ENCODE results near the gene LCLAT1.

Gene LCLAT1

DNA sequence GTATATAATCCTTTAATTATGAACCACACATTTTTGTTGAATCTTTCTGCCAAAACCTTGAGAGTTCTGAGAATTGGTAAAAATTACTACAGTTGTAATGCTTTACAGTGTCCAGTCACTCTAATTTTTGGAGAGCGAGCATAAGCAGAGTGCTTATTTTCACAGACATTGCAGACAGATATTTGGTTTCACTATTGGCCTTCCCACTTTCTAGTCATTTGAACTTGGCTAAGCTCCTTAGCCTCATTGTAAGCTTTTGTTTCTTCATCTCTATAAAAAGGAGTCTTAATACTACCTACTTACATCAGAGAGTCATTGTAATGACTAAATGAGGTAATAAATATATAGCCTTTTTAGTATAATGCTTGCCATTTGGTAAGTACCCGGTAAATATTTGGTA, 80.4 kb downstream of the LCLAT1 start:
- peak; percentile 14 for DNase-seq

DNA sequence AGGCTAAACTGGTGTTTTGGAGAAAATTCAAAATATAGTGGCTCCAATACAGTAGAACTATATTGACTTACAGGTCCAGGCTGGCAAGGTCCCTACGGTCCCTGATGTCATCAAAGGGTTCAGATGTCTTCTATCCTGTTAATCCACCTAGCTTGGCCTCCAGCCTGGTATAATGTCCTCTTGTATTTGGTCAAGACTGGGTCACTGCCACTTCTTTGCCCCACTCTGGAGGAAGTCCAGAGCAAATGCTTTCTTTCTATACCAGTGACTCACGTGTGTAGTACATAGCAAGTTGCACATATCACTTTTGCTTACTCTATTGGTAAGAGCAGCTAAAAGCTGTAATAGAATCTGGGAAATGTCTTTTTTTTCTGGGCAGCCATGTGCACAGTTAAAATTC, 80.8 kb downstream of the LCLAT1 start:
- peak; percentile 7 for DNase-seq

DNA sequence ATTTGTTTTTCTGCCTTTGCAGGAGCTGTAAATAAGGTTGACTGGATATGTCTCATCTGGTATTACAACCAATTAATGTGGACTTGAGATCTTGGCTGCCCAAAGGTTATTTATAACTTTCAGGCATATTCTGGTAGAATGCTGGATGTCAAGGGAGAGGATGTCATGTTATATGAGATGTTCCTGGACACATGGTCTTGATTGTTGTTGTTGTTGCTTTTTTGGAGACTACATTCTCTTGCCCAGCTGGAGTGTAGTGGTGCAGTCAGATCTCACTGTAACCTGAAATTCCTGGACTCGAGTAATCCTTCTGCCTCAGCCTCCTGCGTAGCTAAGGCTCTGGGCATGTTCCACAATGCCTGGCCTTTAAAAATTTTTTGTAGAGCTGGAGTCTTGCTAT, 83.3 kb downstream of the LCLAT1 start:
- DNase-seq: no peak

DNA sequence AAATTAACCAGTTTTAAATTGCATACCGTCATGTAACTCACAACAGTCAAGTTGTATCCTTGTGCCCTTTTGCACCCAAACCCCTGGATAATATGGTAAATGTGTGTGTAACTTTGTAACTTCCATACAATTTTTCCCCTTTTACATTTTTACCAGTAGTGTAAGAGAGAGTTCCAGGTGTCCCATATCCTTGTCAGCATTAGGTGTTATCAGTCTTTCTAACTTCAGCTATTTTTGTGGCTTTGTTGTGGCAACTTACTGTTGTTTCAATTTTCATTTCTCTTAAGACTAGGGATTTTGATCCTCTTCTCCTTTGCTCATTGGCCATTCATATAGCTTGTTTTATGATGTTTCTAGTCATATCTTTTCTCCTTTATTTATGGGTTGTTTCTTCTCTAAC, 94.6 kb downstream of the LCLAT1 start:
- no peak for DNase-seq

DNA sequence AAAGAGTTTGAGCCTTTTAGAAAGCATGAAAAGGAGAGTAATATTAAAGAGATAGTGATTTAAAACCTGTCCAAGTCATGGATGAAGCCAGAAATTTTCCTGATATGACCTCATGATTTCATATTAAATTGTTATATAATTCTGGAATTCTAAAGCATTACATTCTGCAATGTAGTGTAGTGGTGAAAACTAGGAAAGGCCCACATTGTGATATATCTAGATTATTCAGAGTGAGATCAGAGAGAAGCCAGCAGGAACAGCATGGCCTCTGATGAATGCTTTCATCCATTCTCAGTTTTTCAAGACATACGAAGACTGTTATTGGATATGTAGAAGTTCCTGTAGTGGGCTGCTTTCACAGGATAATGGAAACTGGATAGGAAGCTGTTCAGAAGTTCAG, 98.8 kb downstream of the LCLAT1 start:
- no peak for DNase-seq

DNA sequence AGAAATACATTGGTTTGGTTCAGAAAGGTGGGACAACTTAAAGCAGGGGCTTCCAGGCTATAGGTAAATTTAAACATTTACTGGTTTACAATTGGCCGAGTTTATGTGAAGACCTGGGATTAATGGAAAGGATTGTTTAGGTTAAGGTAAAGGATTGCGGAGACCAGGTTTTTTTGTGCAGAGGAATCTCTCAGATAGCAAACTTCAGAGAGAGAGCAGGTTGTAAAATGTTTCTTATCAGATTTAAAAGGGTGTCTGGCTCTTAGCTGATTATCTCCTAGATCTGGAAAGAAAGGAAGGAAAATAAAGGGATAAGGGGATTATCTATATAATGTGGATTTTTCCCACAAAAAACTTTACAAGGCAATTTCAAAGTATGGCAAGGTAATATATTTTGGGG, 101.3 kb downstream of the LCLAT1 start:
- no peak for DNase-seq

DNA sequence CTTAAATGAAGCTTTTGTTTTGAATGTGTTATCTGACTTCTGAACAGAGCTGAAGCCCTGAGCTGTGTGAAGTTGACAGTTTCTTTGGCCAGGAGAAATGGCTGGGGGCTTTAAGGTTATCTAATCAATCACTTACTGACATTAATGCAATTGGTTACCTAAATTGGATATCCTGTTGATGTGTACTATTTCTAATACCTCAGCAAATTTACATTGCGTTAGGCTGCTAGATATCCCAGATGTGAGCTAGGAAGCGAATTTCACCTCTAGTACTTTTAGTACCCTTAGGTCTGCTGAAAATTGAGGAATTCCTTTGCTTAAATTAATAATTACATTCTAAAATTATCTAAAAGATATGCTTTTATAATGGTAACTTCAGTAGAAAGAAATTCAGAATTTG, 102.0 kb downstream of the LCLAT1 start:
- DNase-seq: no peak

DNA sequence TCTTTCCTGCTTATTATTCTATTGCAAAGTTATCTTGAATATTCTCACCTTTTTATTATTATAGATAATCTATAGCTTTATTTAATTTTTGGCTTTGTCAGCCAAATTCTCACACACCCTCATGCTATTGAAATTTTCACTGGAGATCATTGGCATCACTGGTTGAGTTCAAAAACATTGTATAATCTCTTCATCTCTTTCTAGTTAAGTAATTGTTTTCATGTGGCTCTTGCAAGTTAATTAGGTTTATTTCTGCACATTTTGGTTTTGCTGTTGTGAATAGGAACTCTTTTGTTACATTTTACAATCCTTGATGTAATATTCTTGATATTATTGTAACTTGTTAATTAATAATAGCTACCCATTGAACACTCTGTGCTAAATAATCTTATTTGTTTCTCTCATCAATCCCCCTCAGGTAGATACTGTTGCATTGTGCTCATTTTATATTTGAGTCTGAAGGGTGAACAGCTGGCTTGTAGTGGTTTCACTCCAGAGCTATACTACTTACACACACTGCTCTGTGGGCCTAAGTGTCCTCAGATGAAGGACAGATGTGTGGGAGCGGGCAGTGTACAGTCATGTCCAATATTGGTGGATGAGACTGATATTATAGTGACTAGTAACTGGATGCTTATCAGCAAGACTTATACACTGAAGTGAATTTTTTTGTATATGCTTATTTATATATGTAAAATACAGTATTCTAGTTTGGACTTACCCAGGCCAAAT, 112.7 kb downstream of the LCLAT1 start:
- DNase-seq: no peak

DNA sequence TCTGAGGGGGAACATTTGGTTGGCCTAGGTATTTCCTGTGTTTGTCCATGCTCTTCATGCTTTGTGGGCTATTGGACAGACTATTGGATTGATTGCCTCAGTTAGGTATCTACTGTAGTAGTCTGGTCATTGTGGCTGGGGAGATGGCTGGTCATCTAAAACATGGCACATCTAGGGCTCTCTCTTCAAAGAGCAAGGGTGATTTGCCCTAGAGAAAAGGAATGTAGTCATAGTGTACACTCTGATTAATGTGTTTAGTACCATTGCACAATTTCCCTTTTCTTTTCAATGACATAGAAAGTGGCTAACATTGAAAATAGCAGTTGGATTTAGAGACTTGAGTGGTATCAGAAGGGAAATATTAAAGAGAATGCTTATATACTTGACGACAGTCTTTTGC, 114.3 kb downstream of the LCLAT1 start:
- DNase-seq: no peak

DNA sequence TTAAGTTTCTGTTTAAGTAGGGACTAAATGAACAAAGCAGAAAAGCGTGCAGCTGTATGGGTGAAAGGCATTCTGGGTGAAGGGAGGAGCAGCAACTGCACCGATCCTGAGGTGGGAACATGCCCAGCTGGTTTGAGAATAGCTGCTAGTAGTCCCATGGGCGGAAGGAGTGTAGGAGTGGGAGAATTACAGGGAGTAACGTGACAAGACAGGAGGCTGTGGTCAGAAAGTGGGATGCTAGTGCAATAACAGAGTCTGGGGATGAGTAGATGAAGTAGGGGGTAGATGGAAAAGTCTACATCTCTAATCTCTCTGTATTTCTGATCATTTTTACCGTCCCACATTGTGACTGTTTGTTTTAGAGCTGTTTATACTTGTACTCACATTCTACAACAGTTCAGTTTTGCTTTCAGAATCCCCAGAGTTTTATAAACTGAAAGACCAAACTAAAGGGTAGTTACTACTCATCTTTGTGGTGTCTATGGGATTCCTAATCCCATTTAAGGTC, 118.9 kb downstream of the LCLAT1 start:
- peak; percentile 2 for DNase-seq

DNA sequence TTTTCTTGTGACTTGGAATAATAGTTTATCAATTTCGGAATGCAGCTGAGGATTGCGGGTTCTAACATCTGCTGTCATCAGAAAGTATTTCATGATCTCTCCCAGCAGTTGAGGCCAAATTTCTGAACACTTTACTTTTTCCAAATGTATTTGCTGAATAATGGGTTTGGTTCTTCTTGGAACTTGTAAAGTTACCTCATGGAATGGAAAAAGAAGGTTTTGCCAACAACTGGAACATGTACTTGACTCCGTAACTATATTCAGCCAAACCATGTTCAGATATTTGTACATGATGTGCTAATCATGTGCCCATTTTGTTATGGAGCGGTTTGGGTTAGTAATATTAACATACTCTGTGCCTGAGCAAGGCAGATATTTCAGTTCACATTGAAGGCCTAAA, 119.6 kb downstream of the LCLAT1 start:
- peak; percentile 7 for DNase-seq

DNA sequence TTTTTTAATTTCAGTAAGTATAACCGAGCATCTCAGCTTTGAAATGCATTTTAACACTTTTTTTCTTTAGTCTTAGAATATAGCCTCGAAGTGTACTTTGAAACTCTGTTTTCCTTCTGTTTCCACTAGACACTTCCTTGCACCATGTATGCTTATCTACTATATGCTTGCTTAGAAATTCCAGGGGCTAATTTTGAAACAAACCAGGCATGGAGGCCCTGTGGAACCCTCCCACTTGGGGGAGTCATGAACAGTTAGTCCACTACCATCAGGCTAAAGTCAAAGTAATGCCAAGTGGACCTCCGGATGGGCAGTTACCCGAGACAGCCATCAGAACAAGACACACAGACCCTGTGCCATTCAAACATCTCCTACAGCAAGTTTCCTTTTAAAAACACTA, 120.3 kb downstream of the LCLAT1 start:
- no peak for DNase-seq

DNA sequence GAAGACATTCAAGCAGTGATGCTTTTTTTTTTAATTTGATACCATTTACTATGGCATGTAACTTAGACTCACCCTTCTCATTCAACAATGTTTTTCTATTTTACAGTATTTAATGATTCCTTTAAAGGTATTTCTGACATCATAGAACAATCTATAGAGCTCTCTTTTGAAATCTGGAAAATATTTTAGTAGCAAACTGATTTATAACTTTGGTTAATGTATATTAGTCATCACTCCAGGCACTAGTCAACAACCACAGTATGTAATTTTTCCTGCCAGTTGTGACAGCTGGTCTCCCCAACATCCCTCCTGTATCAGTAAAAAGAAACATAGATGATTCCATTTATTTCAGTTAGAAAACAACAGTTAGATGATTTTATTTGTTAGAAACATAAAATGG, 122.9 kb downstream of the LCLAT1 start:
- DNase-seq: peak; percentile 35

DNA sequence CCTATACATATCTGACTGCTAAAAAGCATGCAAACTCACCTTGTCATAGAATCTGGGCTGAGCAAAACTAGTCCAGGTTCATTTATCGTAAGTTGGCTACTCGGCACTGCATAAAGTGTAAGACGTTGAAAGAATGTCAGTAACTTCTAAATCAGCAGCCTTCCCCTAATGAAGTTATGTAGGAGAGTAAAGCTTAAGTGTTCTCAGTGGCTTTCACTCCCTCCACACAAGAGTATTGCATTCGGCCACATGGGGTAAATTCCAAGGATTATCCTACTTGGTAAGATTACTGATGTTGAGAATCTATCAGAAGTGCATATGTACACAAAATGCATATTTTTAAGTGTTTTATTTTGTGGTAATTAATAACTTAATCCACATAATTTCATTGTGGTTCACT, 130.1 kb downstream of the LCLAT1 start:
- no peak for DNase-seq

DNA sequence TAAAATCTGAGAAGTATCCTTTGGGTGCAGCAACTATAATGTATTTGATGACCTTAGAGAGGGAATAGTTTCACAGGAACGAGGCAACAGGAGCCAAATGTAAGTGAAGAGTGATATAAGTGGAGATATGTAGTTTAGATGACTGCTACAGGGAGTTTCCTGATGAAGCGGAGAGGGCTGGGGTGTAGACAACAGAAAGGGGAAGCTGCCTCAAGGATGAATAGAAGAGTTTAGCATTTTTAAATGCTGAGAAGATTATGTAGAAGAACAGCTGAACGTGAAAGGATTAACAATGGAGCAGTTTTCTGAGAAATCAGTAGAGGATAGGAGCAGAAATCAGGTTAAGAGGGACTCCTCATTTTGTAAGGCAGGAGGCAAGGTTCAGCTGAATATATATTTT, 133.3 kb downstream of the LCLAT1 start:
- DNase-seq: no peak

DNA sequence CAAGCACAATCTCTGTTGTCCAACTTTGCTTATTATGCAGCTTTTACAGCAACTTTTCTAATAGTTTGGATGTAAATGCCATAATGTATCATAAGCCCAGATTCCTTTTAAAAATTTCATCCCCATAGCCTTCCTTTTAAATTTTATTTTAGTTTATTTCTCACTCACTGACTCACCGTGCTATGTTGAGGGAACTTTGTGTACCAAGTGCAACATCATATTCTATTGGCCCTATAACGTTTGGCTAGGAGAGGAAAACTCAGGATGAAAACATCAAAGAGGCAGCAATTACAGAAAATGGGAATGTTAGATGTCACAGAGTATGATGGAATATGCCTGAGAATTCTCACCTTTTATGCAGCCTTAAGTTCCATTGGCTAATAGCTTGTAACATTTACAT, 135.5 kb downstream of the LCLAT1 start:
- DNase-seq: no peak

DNA sequence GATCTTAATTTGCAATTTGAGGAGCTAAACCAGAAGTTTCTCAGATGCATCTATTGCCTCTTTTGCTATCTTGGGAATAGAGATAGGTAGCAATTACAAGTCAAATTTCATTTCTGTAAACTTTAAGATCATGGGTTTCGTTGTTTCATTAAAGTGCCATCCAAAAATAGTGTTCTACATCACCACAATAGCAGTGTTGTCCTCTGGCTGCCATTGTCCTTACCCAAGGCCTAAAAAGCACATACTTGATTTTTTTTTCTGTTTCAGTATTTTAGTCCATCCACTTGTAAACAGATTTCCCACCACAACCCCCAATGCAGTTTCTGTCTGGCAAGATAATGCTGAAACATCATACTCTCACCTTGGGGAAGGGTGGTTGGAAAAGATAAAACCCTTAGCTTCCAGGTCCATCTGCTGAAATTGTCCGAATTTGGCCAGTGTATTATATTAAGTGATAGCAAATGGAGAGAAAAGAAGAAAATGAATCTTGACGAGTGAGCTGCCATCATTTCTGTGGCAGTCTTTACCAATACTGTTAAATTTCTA, 136.2 kb downstream of the LCLAT1 start:
- DNase-seq: no peak

DNA sequence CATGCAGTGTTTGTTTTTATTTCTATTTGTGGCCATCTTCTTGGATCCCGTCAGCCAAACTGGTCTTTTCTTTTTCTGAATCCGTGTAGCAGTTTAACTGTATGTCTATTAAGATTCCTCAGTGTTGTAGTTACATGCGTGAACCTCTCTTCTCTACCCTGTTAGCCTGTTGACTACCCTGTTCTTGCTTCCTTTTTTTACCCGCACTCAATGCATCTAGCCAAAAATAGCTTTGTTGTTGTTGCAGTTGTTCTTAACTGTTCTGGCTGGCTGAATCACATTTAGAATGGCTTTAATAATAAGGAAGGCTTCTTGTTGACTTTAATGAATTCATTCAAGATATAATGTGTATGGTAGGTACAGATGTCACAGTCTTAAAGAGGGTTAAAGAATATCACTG, 137.1 kb downstream of the LCLAT1 start:
- DNase-seq: no peak

DNA sequence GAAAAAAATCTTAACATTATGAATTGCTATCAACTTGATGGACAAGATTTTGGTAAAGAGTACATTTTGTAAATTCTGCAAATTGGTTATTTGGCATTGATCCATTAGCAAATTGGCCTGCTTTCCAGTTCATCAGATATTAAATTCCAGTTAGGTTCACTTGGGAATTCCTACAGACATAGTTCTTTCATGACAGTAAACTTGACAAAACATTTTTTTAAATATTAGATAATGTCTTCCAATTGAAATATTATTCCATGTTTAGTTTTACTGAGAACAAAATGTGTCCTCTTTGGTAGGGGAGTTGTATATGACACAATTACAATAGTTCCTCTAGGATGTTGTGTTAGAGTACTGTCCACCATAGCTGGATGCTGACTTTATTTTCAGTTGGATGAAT, 141.9 kb downstream of the LCLAT1 start:
- peak; percentile 67 for DNase-seq

DNA sequence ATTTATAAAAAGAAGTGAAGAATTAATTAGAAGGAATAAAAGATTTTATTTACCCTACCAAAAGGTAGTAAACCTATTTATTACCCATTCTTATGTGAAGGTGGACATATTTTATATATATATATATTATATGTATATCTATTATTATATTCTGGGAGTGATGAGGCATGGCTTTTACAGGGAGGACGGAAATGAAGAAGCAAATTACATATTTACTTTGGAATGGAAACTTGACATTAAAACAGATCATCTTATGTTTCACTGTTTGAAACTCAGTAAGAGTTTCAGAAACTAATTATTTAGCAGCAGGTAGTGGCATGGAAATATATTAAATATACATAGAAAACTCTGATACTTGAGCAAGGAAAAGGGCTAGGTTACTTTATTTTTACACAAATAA, 143.4 kb downstream of the LCLAT1 start:
- no peak for DNase-seq

DNA sequence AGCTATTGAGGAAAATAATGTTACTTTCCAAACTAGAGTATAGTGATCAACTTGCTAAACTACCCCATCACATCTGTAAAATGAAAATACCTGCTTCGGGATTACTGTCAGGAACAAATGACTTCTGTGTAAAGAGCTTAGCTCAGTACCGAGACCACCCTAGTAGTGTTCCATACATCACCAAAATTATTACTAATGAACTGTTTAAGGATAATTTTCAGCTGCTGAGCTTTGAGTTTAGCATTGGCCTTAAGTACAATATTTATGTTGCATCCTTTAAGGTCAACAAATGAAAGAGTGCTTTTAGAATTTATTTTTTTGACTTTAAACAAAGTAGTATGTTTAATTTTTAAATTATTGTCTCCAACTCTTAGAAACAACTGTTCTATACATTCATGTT, 144.1 kb downstream of the LCLAT1 start:
- no peak for DNase-seq

DNA sequence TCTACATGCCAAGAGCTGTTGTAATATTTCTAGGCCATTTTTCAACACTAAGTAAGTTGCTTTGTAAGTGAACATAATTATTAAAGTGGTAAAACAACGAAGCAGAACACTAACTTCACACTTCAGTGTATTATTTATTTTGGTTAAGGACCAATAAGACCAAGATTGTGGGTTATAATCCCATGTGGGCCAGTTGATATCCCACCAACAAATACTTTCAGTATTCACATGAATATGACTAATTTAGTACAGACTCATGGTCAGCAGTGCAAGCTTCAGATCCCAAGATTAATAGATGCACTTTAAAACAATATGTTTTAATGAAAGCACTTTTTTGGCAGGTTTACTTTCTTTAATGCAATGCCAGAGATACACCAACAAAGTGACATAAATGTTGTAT, 154.3 kb downstream of the LCLAT1 start:
- DNase-seq: peak; percentile 22

DNA sequence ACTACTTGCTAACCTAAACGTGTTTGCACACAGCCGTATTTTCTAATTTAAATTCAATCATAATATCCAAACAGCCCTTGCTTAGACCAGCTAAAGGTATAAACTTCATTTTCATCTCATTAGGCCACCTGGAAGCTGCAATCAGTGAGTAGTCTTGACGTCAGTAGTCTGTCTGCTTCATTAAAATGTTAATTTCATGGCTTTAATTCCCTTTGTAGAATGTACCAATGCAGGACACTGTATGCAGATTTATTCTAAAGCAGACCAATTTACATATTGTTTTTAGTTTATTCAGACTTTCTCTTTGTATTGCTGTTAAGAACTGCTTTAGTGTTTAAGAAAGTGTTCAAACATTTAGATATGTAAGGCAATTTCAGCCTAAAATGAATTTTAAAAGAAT, 158.2 kb downstream of the LCLAT1 start:
- DNase-seq: no peak

DNA sequence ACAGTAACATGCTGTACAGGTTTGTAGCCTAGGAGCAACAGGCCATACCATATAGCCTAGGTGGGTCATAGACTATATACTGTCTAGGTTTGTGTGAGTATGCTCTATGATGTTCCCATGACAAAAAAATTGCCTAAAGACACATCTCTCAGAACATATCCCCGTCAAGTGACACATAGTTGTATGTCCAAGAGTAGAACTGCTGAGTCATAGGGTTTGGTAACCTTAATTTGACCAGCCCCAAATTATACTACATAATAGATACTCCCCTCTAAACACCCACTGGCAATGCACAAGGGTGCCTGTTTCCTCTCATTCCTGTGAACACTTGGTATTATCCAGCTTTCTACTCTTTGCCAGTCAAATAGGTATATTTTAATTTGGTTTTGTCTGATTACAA, 161.6 kb downstream of the LCLAT1 start:
- DNase-seq: no peak

DNA sequence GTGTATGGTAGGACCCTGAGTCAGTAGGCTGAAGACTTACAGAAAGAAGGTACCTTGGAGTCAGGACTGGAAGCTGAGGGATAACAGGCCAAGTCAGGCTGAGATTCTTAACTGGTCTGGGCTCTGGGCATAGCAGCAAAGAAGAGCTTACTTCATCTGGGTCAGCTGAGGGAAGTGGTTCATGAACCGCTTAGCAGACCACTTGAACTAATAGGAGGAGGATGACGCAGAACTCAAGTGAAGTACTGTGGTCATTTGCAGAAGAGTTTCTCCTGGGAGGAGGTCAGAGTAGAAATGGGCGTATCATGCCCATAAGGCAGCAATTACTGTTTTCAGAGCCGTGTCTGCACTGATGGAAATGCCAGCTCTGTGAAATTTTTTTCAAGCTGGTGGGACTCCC, 164.5 kb downstream of the LCLAT1 start:
- DNase-seq: peak; percentile 20
